Coronary artery (tissue), 2 donors: Measurements from ENCODE around the gene NCLN.
"Not testable (repeated sequence)": the region's sequence is repeated elsewhere in the genome, so short reads cannot be mapped to it uniquely, and the experiment has no call there.

Experiments
- DNase-seq: peaks from one replicate; pipeline ENCODE4 v3.0.0-alpha.2; 2017; ENCODE audit warnings: low spot score
- H3K27ac ChIP-seq, 2 donors: fragments of 200-600 bp; sonication (generic); one replicate each; pipeline ENCODE4 v1.5.1; 2016 to 2019
- H3K4me3 ChIP-seq: fragments of 200-600 bp; sonication (generic); 2 replicates; pipeline ENCODE4 v1.5.1; 2016; ENCODE audit warnings: mild to moderate bottlenecking, moderate library complexity
- TF ChIP-seq, protein P1 (sequence below): fragments of 200-600 bp; sonication (generic); IDR thresholded peaks from one replicate; pipeline ENCODE4 v1.5.1; 2019; ENCODE audit warnings: antibody characterized with exemption

The NCLN gene

DNA sequence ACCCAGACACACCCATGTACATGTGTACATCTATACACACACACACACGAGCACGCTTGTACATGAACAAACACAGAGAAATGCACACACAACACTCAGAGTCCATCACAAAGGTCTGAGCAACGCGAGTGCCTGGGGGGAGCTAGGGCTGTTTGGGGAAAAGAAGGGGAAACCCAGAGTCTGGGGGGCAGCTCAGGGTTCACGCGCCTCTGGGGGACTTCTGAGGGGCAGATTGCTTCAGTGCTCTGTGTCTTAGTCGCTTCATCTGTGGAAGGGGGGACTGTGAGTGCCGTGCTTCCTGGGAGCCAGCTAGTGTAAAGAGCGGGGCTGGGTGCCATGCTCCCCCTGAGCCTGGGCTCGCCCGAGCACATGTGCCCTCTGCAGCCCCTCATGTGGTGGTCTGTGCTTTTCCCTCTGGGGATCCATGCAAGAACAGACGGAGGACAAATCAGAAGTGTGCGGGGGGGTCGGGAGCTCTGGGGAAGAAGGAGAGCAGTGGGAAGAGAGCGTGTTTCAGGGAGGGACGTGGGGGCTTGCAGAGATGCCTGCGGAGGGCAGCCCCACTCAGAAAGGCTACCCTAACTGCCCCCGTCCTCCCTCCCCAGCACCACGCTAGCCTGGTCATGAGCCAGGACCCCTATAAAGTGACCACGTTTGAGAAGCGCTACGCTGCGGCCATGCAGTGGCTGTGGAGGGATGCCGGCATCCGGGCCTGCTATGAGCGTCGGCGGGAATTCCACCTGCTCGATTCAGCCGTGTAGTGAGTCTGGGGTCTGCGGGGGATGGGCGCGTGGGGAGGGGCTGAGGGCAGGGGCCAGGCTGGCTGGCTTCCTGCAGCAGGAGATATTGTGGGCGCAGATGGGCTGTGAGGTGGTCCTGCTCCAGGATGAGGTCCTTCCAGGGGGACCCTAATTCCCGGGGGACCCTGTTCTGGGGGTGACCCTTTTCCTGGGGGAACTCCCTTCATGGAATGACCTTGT lies 35.9 kb upstream of the NCLN start:
- H3K4me3 ChIP-seq: no peak overlapping the region
- TF ChIP-seq, protein P1, sequence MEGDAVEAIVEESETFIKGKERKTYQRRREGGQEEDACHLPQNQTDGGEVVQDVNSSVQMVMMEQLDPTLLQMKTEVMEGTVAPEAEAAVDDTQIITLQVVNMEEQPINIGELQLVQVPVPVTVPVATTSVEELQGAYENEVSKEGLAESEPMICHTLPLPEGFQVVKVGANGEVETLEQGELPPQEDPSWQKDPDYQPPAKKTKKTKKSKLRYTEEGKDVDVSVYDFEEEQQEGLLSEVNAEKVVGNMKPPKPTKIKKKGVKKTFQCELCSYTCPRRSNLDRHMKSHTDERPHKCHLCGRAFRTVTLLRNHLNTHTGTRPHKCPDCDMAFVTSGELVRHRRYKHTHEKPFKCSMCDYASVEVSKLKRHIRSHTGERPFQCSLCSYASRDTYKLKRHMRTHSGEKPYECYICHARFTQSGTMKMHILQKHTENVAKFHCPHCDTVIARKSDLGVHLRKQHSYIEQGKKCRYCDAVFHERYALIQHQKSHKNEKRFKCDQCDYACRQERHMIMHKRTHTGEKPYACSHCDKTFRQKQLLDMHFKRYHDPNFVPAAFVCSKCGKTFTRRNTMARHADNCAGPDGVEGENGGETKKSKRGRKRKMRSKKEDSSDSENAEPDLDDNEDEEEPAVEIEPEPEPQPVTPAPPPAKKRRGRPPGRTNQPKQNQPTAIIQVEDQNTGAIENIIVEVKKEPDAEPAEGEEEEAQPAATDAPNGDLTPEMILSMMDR: no peak
- no peak overlapping the region for H3K27ac ChIP-seq
- no peak for DNase-seq

DNA sequence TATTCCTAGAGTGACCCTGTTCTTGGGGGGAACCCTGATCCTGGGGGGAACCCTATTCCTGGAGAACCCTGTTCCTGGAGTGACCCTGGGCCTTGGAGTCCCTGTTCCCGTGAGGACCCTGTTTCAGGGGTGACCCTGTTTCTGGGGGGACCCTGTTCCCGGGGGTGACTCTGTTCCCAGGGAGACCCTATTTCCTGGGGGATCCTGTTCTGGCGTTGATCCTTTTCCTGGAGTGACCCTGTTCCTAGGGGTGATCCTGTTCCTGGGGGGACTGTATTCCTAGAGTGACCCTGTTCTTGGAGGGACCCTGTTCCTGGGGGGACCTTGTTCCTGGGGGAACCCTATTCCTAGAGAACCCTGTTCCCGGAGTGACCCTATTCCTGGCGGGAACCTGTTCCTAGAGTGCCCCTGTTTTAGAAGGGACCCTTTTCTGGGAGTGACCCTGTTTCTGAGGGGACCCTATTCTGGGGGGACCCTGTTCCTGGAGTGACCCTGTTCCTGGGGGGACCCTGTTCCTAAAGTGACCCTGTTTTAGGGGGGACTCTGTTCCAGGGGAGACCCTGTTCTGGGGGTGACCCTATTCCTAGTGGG lies 34.9 kb upstream of the NCLN start:
- TF ChIP-seq, protein P1: no peak
- H3K4me3 ChIP-seq: no peak overlapping the region
- no peak overlapping the region for H3K27ac ChIP-seq
- no peak for DNase-seq

DNA sequence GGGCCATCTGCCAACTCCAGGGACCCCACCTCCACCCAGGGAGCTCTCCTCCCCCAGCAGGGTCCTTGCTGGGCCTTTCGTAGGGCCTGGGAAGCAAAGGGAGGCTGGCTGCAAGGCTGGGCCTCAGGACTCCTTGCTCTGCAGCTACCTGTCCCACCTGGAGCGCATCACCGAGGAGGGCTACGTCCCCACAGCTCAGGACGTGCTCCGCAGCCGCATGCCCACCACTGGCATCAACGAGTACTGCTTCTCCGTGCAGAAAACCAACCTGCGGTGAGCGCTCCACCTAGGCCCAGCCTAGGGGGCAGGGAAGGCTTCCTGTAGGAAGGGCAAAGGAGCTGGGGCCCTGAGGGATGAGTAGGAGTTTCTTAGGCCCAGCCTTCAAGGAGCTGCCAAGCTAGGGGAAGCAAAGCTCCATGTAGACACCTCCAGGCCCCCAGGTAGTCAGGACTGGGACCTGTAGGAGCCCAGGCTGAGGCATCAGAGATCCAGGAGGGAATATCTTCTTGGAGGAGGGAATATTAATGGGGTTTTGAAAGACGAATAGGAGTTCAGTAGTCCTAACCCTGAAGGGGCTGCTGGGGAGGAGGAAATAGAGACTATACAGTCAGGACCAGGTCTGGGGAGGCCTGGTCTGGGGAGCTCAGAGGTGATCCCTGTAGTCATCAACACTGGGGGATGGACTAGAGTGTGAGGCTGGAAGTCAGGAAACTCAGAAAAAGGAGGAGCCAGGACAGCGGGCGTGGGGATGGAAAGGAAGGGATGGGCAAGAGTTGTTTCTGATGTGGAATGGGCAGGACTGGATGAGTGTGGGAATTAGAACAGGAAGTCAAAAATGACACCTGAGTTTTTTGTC lies 33.9 kb upstream of the NCLN start:
- no peak overlapping the region for H3K4me3 ChIP-seq
- TF ChIP-seq, protein P1: no peak
- DNase-seq: no peak
- H3K27ac ChIP-seq: no peak overlapping the region

DNA sequence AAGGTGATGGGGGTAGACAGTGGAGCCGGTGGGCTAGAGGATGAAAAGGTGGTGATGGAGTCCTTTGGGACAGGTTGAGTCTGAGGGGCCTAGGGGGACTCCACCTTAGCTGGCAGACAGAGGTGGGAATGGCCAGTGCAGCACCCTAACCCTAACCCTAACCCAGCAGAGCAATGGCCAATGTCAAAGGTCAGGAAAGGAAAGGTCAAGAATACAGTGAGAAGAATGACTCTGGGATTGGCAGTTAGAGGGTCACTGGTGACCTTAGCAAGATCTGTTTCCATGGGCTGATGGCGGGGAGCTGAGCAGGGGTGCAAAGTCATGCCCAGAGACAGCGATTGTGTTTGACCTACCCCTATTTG lies 33.3 kb upstream of the NCLN start:
- H3K4me3 ChIP-seq: no peak overlapping the region

DNA sequence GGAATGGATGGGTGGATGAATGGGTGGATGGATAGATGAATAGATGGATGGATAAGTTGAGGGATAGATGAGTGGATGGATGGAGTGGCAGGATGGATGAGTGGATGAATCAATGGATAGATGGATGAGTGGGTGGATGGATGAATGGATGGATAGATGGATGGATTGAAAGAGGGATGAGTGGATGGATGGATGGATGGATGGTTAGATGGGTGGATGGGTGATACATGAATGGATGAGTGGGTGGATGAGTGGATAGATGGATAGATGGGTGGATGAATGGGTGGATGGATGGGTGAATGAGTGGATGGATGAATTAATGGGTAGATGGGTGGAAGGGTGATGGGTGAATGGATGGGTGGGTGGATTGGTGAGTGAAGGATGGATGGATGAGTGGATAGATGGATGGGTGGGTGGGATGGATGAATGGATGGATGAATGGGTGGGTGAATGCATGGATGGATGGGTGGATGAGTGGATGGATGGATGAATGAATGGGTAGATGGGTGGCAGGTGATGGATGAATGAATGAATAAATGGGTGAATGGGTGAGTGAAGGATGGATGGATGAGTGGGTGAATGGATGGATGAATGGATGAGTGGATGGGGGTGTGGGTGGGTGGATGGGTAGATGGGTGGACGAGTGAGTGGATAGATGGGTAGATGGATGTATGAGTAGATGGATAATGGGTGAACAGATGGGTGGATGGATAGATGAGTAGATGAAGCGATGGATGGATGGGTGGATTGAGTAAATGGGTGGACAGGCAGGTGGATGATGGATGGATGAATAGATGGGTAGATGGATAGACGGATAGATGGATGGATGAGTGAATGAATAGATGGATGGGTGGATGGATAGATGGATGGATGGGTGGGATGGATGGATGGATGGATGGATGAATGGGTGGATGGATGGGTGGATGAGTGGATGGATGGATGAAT lies 32.2 kb upstream of the NCLN start:
- Histone ChIP-seq H3K4me3 (no peak overlapping the region), H3K27ac (no peak overlapping the region)
- no peak for DNase-seq
- TF ChIP-seq, protein P1: no peak

More for the DNA sequence above, 33.3 kb upstream of the NCLN start:
- no peak for DNase-seq
- TF ChIP-seq, protein P1: no peak
- no peak overlapping the region for H3K27ac ChIP-seq

DNA sequence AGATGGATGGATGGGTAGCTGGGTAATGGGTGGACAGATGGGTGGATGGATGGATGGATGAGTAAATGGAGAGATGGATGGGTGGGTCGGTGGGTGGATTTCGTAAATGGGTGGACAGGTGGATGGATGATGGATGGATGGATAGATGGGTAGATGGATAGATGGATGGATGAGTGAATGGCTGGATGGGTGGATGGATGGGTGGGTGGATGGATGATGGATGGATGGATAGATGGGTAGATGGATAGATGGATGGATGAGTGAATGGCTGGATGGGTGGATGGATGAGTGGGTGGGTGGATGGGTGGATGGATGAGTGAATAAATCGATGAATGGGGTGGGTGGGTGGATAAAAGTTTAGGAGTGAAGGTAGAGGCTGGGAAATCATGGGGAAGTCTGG lies 31.3 kb upstream of the NCLN start:
- H3K4me3 ChIP-seq, DNase-seq: not testable (repeated sequence)
- H3K27ac ChIP-seq: peak overlapping the region in 1 of 2 donors; percentile 56
